DMS114 treated with DMSO at 0.1 percent for 48 hours (cell line): ENCODE data around the gene RERE.
A peak's percentile ranks its signal among the peaks of the same experiment; 100 is the strongest.
"Not testable (repeated sequence)": the region's sequence is repeated elsewhere in the genome, so short reads cannot be mapped to it uniquely, and the experiment has no call there.

ENCODE experiments used
- DNase-seq: peaks from one replicate; lab custom pipeline; 2025; ENCODE audit not compliant: unreplicated experiment; lab: John Stamatoyannopoulos, UW

The RERE gene

DNA sequence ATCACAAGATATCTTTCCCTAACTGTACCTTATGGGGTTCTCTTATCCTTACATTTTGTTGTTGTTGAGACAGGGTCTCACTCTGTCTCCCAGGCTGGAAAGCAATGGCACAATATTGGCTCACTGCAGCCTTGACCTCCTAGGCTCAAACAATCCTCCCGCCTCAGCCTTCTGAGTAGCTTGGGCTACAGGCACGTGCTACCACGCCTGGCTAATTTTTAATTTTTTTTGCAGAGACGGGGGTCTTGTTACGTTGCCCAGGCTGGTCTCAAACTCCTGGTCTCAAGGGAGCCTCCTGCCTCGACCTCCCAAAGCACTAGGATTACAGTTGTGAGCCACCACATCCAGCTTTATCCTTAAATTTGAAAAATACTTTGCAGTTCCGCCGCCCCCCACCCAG, 10.4 kb downstream of the RERE start:
- DNase-seq = no peak

DNA sequence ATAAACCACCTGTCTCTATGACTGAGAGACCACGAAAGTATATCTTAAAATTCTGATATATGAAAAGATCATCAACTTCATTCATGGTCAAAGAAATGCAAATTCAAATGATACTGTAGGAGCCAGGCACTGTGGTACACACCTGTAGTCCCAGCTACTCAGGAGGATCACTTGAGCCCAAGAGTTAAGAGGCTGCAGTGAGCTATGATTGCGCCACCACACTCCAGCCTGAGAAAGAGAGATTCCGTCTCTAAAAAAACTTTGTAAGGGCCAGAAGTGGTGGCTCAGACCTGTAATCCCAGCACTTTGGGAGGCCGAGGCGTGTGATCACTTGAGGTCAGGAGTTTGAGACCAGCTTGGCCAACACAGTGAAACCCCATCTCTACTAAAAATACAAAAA, 17.0 kb downstream of the RERE start:
- no peak for DNase-seq

DNA sequence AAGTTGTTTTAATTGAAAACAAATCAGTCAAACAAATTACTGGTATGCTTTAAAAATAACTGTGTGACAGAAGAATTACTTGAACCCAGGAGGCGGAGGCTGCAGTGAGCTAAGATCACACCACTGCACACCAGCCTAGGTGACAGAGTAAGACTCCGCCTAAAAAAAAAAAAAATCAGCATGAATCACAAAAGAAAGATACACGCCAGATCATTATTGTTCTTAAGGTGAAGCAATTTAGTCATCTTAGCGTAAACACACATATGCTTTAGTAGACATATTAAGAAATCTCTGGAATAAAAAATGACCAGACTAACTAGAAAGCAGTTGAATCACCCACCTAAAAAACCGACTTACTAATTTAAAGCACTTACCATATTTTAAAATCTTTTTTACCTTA, 20.2 kb downstream of the RERE start:
- no peak for DNase-seq

DNA sequence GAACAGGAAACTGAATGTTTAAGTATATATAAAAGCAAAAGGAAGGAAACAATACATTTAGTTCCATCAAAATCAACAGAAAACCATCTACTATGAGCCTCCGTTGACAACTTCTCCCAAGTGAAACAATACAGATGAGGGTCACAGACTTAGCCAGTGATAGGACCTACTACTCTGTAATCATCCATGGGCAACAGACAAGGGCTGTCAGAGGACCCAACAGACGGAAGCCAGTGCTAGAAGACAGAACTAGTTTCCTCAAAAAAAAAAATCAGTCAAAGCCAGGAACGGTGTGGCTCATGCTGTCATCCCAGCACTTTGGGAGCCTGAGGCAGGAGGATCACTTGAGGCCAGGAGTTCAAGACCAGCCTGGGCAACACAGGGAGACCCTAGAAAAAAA, 20.6 kb downstream of the RERE start:
- DNase-seq = no peak

DNA sequence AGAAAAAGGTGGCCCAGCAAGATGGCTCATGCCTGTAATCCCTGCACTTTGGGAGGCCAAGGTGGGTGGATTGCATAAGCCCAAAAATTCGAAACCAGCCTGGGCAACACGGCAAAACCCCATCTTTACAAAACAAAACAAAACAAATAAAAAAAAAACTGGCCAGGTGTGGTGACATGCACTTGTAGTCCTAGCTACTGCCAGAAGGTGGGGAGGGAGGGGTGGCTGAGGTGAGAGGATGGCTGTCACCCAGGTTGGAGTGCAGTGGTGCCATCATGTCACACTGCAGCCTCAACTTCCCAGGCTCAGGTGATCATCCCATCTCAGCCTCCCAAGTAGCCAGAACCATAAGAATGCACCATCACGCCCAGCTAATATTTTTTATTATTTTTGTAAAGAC, 22.8 kb downstream of the RERE start:
- no peak for DNase-seq

DNA sequence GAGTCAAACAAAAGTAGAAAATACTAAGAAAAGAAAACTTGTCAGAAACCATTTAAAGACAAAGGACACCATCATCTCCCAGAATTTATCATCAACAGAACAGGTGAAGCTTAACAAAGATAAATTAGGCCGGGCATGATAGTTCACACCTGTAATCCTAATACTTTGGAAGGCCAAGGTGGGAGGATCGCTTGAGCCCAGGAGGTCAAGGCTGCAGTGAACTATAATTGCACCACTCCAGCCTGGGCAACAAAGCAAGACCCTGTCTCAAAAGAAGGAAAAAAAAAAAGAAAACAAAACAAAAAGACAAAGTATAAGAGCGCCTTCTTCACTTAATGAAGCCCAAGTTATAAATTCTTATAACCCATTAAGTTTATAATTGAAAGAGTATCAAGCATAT, 25.6 kb downstream of the RERE start:
- DNase-seq = no peak

DNA sequence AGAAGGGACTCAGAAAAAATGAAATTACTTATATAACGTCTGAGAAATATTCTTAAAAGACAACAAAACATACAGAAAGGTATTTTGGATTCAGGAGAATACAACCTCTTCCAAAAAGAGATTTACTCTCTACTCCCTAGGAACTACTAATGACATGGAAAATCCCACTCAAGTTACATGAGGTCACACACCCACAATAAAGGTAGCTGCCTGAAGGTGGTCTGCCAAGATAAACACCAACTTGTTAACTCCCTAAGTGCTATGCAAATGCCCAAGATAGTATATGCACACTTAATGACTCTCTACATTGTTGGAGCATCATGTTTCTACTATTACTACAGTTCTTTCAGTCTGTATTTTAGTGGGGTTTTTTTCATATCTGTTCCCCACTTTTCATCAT, 26.5 kb downstream of the RERE start:
- DNase-seq = no peak

DNA sequence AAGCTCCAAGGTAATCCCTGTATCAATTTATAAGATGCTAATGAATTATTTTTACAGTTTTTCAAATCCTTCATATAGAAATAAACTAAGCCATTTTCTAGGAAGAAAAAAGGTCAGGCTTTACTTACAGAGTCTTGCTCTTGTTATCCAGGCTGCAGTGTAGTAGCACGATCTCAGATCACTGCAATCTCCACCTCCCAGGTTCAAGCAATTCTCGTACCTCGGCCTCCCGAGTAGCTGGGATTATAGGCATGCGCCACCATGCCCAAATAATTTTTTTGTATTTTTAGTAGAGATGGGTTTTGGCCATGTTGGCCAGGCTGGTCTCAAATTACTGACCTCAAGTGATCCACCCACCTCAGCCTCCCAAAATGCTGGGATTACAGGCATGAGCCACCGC, 27.0 kb downstream of the RERE start:
- DNase-seq = no peak

DNA sequence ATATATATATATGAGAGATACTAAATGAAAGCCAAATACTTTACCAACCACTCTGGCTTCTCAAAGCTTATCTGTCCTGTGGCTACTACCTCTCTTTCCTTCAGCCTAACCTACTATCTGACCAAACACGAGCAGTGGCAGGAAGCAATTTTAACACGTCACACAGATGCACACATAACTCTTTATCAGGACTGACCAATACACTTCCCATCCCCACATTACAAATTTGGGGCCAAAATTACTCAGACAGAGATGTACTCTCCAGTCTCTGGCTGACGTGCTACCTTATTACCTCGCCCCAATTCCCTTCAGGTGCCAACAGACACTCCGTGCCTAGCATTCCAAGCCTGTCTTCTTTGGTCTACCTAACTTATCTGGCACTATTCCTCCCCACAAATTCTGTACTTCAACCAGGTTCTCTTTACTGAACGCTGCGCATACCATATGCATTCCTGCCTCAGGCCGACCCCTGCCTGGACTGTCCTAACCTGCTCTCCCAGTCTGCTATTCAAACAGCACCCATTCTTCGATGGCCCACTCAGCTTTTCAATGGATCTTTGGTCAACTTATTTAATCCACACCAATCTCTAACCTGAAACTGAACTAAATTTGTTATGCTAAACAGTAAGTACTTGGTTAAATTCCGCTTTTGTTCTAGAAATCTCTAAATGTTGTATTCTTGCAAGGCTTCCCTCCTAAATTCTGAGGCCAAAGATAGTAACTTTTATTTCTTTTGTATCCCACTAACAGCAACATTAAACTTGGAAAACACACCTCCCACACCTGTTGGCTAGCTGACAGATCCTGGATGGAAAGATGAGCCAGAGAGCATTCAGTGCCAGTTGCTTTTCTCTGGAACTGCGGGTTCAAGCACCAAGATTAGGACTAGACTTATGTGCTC, 27.9 kb downstream of the RERE start:
- DNase-seq = no peak

DNA sequence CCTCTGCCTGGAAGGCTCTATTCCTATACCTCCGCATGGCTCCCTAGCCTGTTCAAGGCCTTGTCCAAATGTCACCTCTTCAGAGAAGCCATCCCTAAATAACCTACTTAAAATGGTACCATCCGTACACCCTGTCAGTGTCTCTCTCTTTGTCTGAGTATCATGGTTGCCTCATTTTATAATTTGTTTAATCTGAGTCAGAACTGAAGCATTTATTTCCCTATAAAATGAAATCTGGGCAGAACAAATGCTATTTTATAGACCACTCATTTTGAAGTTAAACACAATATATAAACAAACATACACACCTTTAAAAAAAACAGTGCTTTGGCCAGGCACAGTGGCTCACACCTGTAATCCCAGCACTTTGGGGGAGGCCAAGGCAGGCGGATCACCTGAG, 30.2 kb downstream of the RERE start:
- no peak for DNase-seq

DNA sequence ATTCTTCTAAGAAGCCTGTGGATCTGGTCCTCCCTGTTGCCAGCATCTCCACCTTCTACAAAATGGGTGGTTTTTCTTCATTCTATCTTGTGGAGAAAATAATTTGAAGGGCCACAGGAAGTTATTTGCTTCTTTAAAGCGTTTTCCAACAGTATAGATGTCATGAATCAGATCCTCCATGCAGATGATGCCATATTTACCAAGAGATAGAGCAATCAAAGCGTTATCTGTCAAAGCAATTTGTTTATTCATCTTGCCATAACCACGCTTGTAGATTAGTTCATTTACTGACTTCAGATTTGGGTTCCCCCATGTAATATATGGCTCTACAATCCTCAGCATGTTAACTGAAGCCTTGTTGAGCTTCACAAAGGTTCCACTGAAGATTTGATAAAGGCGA, 31.2 kb downstream of the RERE start:
- not testable (repeated sequence) for DNase-seq

DNA sequence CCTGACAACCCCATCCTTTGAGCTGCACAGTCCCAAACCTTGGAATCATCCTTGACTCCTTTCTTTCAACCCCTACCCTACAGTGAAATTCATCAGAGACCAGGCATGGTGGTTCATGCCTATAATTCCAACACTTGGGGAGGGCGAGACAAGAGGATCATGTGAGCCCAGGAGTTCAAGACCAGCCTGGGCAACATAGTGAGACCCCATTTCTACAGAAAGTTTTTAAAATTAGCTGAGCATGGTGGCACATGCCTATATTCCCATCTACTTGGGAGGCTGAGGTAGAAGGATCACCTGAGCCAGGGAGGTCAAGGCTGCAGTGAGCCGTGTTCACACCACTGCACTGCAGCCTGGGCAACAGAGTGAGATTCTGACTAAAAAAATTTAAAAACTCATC, 34.5 kb downstream of the RERE start:
- no peak for DNase-seq

DNA sequence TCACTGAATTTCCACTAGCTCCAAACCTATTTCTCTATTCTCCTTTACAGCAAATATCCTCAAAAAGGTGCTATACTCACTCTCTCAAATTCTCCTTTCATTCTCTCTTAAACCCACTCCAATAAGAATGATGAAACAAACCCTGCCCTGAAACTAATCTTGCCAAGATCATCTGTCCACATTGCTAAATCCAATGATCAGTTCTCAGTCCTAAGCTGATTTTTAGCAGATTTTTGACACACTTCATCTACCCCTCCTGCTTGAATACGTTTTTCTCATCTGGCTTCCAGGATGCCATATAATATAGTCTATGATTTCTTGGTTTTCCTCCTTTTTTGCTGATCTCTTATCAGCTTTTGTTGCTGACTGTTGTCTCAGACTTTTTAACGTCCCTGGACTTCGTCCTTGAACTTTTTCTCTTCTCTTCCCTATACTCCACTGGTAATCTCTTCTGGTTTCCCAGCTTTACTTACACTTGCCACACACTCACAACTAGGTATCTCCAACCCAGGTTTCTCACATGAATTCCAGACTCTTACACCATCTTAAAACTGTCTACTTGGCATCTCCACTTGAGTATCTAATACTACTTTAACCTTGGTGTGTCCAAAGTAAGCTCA, 35.3 kb downstream of the RERE start:
- no peak for DNase-seq

DNA sequence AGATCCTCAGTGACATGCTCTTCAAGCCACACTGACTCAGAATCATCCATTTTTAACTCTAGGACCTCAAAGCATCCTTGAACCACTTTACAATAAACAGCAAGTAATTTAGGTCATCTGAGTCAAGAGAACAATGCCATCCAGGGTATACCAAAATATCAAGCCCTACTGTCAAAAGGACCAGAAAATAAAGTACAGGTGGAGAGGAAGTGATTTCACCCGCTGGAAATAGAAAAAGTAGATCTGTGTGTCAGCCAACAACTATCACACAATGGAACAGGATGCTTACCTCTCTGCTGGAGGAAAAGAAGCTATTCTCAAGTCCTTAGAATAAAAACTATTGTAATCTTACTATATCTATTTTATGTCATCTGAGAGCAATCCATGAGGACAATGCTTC, 37.0 kb downstream of the RERE start:
- no peak for DNase-seq

DNA sequence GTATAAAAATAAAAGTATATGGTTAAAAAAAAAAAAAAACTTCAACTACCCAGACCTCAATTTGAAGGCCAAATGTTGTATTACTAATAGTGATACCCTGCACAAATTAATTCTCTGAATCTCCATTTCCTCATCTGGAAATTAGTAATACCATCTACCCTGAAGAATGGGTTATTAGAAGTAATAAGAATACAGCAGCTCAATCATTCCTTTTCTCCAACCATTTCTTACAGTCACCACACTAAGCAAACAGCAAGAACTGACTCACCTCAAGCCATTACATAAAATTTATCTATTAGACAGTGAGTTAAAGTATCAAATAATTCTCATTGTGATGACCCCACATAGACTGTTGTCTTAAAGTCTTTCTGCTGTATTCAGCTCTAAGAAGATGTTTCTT, 39.6 kb downstream of the RERE start:
- DNase-seq = no peak

DNA sequence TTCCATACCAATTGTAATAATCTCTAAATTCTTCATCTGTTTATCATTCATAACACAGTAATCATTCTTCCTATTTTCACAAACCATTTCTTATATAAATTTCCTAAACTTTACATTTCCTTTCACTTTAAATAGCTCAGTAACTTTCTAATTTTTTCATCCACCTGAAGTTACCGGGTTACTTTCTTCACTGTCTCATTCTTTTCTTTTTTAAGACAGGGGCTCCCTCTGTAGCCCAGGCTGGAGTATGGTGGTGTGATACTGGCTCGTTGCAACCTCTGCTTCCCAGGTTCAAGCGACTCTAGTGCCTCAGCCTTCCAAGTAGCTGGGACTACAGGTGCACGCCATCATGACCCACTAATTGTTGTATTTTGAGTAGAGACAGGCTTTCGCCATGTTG, 41.3 kb downstream of the RERE start:
- peak; percentile 16 for DNase-seq

DNA sequence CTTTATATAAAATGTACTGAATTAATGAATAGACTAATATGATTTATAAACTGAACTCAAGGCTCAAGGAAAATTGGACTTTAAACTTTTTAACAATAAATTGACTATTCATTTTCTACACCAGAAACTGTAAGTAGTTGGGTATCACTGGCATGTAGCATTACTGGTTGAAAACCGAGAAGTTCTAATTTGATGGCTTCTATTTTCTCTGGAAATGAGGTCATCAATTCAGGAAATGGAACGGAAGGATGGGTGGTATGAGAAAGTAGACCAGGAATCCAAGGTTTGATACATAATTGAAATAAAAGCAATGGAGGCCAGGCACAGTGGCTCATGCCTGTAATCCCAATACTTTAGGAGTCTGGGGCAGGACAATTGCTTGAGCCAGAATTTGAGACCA, 50.4 kb downstream of the RERE start:
- no peak for DNase-seq

DNA sequence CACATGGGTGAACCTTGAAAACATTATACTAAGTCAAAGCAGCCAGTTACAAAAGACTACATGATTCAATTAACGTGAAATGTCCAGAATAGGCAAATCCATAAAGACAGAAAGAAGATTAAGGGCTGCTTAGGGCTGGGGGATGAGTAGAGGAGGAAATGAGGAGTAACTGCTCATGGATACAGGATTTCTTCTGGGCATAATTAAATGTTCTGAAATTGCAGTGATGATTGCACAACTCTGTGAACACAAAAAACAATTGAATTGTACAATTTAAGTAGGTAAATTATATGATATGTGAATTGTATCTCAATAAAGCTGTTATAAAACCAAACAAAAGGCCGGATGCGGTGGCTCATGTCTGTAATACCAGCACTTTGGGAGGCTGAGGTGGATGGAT, 52.2 kb downstream of the RERE start:
- no peak for DNase-seq

DNA sequence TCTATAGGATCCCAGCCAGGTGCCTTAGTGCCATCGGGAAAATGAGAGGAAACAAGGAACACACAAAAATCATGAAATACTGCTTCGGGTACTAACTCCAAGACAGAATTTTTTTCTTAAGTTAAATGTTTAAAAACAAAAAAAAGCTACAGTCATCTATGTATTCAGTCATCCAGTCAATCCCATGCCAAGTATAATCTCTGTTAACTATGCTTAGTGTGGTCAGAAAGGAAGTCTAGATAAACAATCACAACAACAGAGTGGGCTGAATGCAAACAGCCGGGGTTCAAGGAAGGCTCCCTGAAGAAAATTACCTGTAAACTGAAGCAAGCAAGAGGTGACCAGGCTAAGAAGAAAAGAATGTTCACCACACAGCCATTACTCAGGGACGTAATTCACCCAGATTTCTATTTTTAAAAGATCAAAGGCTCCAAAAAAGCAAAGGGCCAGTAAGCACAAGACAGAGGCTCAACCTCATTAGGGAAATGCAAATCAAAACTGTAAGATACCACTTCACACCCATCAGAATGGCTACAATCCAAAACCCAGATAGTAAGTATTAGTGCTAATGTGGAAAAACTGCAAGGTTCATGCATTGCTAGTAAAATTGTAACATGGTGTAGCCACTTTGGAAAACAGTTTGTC, 53.0 kb downstream of the RERE start:
- DNase-seq = no peak

DNA sequence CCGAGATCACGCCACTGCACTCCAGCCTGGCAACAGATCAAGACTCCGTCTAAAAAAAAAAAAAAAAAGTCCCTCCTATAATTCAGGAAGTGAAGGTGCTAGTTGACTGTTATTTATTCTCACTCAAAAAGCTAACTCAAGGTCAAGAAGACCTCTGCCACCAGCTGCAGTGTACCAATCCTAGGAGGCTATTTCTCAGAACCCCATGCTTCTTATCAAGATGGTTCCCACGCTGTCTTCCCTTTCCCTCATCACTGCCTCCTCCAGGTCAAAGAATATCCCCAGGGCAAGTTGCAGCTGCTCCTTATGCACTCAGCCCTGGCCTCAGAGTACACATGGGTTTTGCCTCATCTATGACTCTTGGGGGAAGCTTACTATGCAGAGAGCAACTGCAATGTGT, 53.6 kb downstream of the RERE start:
- no peak for DNase-seq

DNA sequence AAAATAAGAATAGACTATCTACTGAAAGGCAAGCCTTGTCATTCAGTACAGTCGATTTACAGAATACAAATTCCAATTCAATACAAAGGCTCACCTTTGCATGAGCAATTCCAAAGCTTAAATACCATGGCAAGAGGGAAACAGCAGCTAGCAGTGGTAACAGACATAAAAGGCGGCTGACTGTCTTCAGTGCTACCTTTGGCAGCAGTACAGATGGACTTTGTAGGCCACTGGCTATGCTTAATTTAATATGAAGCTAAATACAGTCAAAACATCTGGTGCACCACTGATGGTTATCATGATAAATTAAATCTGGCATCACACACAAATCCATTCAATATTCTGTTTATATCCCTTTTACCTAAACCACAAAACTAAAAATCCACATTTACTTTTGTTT, 62.4 kb downstream of the RERE start:
- no peak for DNase-seq

DNA sequence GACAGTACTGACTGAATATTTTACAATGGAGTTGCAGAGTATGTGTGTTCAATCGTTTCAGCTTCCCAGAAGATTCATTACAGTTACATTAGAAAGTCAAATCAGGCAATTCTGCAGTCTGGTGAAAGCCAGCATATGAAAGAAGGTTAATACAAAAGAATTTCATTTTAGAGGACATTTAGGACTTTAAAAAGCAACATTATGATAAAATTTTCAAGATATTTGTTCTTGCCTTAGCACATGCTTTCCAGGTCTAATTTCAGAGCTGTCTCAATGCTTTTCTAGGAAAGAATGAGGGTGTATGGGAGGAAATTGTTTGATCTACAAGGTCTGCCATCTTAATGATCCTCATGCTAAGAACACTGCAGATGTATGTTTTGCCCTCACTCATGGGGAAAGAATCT, 63.2 kb downstream of the RERE start:
- no peak for DNase-seq
